Heart right ventricle (tissue), 16 donors: ENCODE measurements around the gene SCGB1C2. TPM values are rescaled to one million over a fixed set of nuclear protein-coding genes. Genes with fewer than 3 reads are reported as not detected.

Experiments used
- ATAC-seq, 8 donors: fragments of 200-7000 bp; cut with Tn5 transposase; one replicate each; pipeline ENCODE4 v1.9.1; 2020; ENCODE audit warnings: mild to moderate bottlenecking in 8 of 8, moderate library complexity in 8 of 8, moderate number of reproducible peaks in 1 of 8
- DNase-seq, 2 donors: peaks; one replicate each; pipeline ENCODE4 v3.0.0-alpha.2; 2020
- H3K27ac ChIP-seq, 10 donors: fragments of 200-600 bp; sonication (generic) in 2 of 10; one replicate each; pipeline versions ENCODE4 v1.5.0 to v1.8.0; 2020 to 2022; ENCODE audit warnings: mild to moderate bottlenecking in 3 of 10
- H3K27me3 ChIP-seq, 7 donors: fragments of 200-600 bp; one replicate each; pipeline ENCODE4 v1.8.0; 2021 to 2022; ENCODE audit warnings: mild to moderate bottlenecking in 2 of 7
- H3K36me3 ChIP-seq, 9 donors: fragments of 200-600 bp; sonication (generic) in 1 of 9; one replicate each; pipeline versions ENCODE4 v1.5.0 to v1.8.0; 2020 to 2022; ENCODE audit warnings: mild to moderate bottlenecking in 2 of 9
- H3K4me1 ChIP-seq, 9 donors: fragments of 200-600 bp; sonication (generic) in 1 of 9; one replicate each; pipeline versions ENCODE4 v1.5.0 to v1.8.0; 2020 to 2022; ENCODE audit warnings: mild to moderate bottlenecking in 4 of 9
- H3K4me3 ChIP-seq, 10 donors: fragments of 200-600 bp; sonication (generic) in 2 of 10; one replicate each; pipeline versions ENCODE4 v1.5.0 to v1.8.0; 2020 to 2022; ENCODE audit warnings: mild to moderate bottlenecking in 7 of 10, moderate library complexity in 2 of 10
- H3K9me3 ChIP-seq, 11 donors: fragments of 200-600 bp in 10 of 11; sonication (generic) in 2 of 11; one replicate each; pipeline versions ENCODE4 v1.5.0 to v1.8.0; 2013 to 2022; ENCODE audit warnings: mild to moderate bottlenecking in 2 of 11, control low read depth in 1 of 11, moderate library complexity in 1 of 11
- WGBS, 2 donors: extraction: QIAGEN DNeasy Blood & Tissue Kit; methylation state at CpG; one replicate each; pipeline ENCODE4 v1.1.7; 2013; ENCODE audit warnings: inconsistent platforms in 1 of 2; 5-methylcytosine and 5-hydroxymethylcytosine counted together
- intact Hi-C, 10 donors: fragments of 100-400 bp; cut with DNase I; formaldehyde crosslinking; loops; one replicate each; pipeline versions ENCODE4 v1.11.1 to v1.14.2; 2022
- polyA plus RNA-seq, 2 donors: library from polyadenylated mRNA; stranded (reverse); fragments of 200-250 nt; gene quantifications; one replicate each; pipeline ENCODE4 v1.2.3, GENCODE V29; 2013
- total RNA-seq, 10 donors: library from RNA; stranded (reverse); fragmentation: NEBNext Ultra II Directional in 3 of 10; extraction: Animal tissue kit (Norgen Biotek cat#: 25700) in 3 of 10; gene quantifications; one replicate each; pipeline versions ENCODE4 v1.2.1 to v1.2.4, GENCODE V29; 2021 to 2023
- TF ChIP-seq, protein P1 (sequence below), 9 donors: fragments of 200-600 bp; sonication (generic) in 2 of 9; IDR thresholded peaks; one replicate each; pipeline versions ENCODE4 v1.5.0 to v1.8.0; 2021 to 2022; ENCODE audit warnings: antibody characterized with exemption in 9 of 9, mild to moderate bottlenecking in 5 of 9, moderate library complexity in 1 of 9
- donor health status: Arrhythmogenic right ventricular cardiomyopathy.
- donor health status: ischemic (EF 13 %, LVEDD 7.1; RV severe dilation, severe dysfunction).
- donor health status: healthy with polysubstance abuse.
- donor health status: DM: no; HTN: yes; CAD: no.
- donor health status: DM: no; HTN: no; CAD: no.
- donor health status: ischemic (EF 25% LVEDD 6.9; RV normal size, moderate dysfunction).
- donor health status: ischemic (EF 25% LVEDD 5.7; RV mildly dilated, moderate dysfunction).
- donor health status: healthy.
- donor health status: DM: yes; HTN: yes; CAD: no.
- donor health status: Ischemic cardiomyopathy.
- donor health status: ischemic (EF 35%, LVEDD 5.7; RV mildly dilated, moderate dysfunction).
- donor health status: nonischemic (EF 11% LVEDD 7.7; RV severe dilation, severe dysfunction).
- donor health status: DM: yes; HTN: yes; CAD: no.
- donor health status: PGD.
- donor health status: ischemic (EF 29% LVEDD 5.4; RV normal size, mild dysfunction).
- donor health status: nonischemic (EF 23%, LVEDD 6.1; RV moderate dilation, normal function).

The SCGB1C2 gene
- total and polyA plus RNA-seq, 12 donors = not detected

DNA sequence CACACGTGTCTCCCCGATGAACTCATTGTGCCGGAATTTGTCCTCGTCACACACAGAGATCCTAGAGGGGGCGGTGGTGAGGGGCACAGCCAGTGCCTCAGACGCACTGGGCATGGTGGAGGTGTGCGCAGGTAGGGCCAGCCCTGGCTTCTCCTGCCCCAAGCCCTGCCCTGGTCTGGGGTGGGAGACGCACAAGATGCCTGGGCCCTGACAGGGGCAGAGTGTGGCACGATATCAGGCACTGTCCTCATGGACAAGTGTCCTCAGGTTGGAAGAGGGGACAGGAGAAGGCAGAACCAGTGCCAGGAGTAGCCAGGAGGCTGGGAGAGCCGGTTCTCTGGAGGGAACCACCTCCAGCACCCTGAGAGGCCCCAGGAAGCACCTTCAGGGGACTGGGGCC lies 24.1 kb downstream of the SCGB1C2 start:
- H3K36me3 ChIP-seq = peaks cover 0 to 49% (median 0%) of the 10 kb centered on the region in 9 donors
- no peaks in the 10 kb centered on the region for H3K27me3 ChIP-seq
- ATAC-seq (no peak), DNase-seq (no peak)
- intact Hi-C loops = loop anchor here in 6 of 10 donors (5.0 kb wide), 1 partner anchor 226 kb away; no protein-coding TSS in a partner anchor
- no peak overlapping the region for H3K4me3 ChIP-seq
- 89 to 90% methylated on average over 10 of the region's 10 CpGs for WGBS, 2 donors
- H3K4me1 ChIP-seq = peaks cover 0 to 4% (median 0%) of the 10 kb centered on the region in 9 donors
- H3K9me3 ChIP-seq = no peaks in the 10 kb centered on the region
- TF ChIP-seq, protein P1, sequence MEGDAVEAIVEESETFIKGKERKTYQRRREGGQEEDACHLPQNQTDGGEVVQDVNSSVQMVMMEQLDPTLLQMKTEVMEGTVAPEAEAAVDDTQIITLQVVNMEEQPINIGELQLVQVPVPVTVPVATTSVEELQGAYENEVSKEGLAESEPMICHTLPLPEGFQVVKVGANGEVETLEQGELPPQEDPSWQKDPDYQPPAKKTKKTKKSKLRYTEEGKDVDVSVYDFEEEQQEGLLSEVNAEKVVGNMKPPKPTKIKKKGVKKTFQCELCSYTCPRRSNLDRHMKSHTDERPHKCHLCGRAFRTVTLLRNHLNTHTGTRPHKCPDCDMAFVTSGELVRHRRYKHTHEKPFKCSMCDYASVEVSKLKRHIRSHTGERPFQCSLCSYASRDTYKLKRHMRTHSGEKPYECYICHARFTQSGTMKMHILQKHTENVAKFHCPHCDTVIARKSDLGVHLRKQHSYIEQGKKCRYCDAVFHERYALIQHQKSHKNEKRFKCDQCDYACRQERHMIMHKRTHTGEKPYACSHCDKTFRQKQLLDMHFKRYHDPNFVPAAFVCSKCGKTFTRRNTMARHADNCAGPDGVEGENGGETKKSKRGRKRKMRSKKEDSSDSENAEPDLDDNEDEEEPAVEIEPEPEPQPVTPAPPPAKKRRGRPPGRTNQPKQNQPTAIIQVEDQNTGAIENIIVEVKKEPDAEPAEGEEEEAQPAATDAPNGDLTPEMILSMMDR (IDR thresholded peaks at IDR 0.05) = no peak
- no peak overlapping the region for H3K27ac ChIP-seq

DNA sequence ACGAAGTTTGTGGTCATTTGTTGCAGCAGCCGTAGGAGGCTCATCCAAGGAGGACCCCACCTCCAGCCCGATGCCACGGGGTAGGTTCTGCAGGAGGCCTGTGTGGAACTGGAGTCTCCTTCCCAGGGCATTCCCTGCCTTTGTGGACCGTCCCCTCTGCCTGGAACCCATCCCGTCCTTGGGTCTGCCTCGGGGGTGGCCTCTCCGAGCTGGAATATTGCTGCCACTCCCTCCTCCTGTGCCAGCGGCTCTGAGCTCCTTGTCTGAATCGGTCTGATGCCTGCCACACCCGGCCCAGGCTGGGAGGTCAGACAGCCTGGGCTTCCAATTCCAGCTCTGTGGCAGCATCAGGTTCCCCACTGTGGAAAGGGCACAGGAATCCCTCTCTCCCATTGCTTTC lies 25.3 kb downstream of the SCGB1C2 start:
- Histone ChIP-seq H3K27ac (no peak overlapping the region), H3K4me1 (peaks cover 0 to 4% (median 0%) of the 10 kb centered on the region in 9 donors), H3K27me3 (no peaks in the 10 kb centered on the region), H3K4me3 (no peak overlapping the region), H3K9me3 (no peaks in the 10 kb centered on the region), H3K36me3 (peaks cover 0 to 46% (median 0%) of the 10 kb centered on the region in 9 donors)
- ATAC-seq (no peak), DNase-seq (no peak)
- TF ChIP-seq, protein P1 (IDR thresholded peaks at IDR 0.05) = no peak
- intact Hi-C loops = loop anchor here in 6 of 10 donors (5.0 kb wide), 1 partner anchor 225 kb away; no protein-coding TSS in a partner anchor
- WGBS, 2 donors = 88 to 94% methylated on average over 11 of the region's 11 CpGs

DNA sequence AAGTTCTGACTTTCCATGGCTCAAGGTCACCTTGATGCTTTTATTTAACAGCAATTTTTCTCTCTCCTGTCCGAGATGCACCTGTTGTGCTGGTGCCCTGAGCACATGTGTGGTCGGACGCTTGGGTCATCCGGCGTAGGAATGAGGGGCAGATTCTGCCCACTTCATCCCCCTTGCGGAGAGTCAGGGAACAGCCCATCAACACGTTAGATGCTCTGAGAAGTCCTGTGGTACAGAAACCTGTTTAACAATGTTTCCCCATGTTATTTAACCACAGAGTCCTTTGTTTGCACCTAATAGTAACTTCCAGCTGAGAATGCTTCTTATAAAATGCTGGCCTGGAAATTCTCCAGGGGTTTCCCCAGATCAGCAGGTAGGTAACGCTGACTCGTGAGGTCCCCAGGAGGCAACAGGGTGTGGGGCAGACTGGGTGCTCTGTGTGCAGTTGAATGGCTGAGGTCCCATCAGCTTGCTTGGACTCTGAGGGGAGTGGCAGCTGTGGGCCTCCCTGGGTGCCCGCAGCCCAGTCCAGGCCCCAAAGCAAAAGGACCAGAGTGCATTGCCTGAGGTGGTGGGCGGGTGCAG lies 26.2 kb downstream of the SCGB1C2 start:
- Histone ChIP-seq H3K36me3 (peaks cover 0 to 46% (median 0%) of the 10 kb centered on the region in 9 donors), H3K27ac (no peak overlapping the region), H3K27me3 (no peaks in the 10 kb centered on the region), H3K4me1 (peaks cover 0 to 4% (median 0%) of the 10 kb centered on the region in 9 donors), H3K9me3 (no peaks in the 10 kb centered on the region), H3K4me3 (no peak overlapping the region)
- no peak for ATAC-seq
- intact Hi-C loops = loop anchor here in 6 of 10 donors (5.0 kb wide), 1 partner anchor 224 kb away; no protein-coding TSS in a partner anchor
- DNase-seq = no peak
- TF ChIP-seq, protein P1 (IDR thresholded peaks at IDR 0.05) = no peak
- WGBS, 2 donors = 88 to 89% methylated on average over 11 of the region's 11 CpGs

DNA sequence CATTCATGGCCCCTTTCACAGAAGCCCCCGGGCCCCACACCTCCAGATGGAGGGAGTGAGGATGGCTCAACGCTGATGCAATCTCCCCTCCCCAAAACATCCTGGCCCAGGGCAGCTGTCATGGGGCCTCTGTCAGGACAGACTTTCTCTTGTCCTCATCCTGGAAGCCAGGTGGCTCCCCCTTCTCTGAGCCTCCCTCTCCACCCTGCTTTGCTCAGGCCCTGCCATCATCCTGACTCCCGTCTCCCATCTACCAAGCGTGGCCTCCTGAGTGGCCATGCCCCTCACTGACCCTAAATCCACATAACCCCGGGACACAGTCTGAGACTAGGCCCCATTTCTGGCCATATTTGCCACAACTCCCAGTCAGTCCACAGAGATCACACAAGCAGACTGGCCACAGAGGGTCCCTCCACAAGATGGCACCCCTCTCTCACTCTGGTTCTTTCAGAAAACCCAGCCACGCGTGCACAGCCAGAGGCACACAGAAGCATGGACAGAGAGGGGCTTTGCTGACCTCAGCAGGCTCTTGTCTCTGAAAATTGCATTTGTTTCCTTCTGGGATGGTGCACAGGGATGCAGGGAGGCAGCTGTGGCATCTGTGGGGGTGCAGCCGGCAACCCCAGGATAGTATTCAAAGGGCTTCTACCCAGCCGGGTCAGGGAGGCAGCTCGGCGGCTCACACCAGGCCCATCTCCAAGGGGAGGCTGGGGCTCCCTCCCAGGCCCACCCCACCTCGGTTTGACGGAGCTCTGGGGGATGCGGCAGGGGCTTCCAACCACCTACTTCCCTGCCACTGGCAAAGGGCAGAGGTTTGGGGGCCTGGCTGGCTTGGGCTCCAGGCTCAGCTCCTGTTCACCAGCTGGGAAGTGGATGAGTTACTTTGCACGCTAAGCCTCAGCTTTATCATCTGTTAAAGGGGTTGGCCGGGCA lies 27.2 kb downstream of the SCGB1C2 start:
- intact Hi-C loops = loop anchor here in 6 of 10 donors (5.0 kb wide), 1 partner anchor 223 kb away; no protein-coding TSS in a partner anchor
- H3K27ac ChIP-seq = no peak overlapping the region
- peak in 1 of 2 donors; percentile 46 for DNase-seq

More for the DNA sequence above, 27.2 kb downstream of the SCGB1C2 start:
- peaks cover 0 to 4% (median 0%) of the 10 kb centered on the region in 9 donors for H3K4me1 ChIP-seq
- peak; percentile 35 to 87 (median 80) for ATAC-seq
- peaks cover 0 to 44% (median 0%) of the 10 kb centered on the region in 9 donors for H3K36me3 ChIP-seq
- no peaks in the 10 kb centered on the region for H3K9me3 ChIP-seq
- TF ChIP-seq, protein P1 (IDR thresholded peaks at IDR 0.05) = peak in 8 of 9 donors; percentile 43 to 70 (median 63)
- 72 to 75% methylated on average over 16 of the region's 16 CpGs for WGBS, 2 donors
- H3K27me3 ChIP-seq = no peaks in the 10 kb centered on the region
- no peak overlapping the region for H3K4me3 ChIP-seq
